Mucosa of rectum (tissue), 2 donors: ENCODE data around the gene WDR4.

ENCODE experiments used
- H3K27ac ChIP-seq, 2 donors: one replicate each; pipeline ENCODE4 v1.7.0; 2013; ENCODE audit warnings: inconsistent platforms in 2 of 2, low read depth in 2 of 2, low read length in 2 of 2
- H3K27me3 ChIP-seq, 2 donors: one replicate each; pipeline ENCODE4 v1.7.0; 2013; ENCODE audit warnings: low read length in 2 of 2; ENCODE audit not compliant: control insufficient read depth in 2 of 2, insufficient read depth in 2 of 2
- H3K36me3 ChIP-seq, 2 donors: one replicate each; pipeline ENCODE4 v1.7.0; 2013; ENCODE audit warnings: low read length in 2 of 2; ENCODE audit not compliant: control insufficient read depth in 2 of 2, insufficient read depth in 2 of 2
- H3K4me1 ChIP-seq, 2 donors: one replicate each; pipeline ENCODE4 v1.7.0; 2013; ENCODE audit warnings: low read length in 2 of 2, mild to moderate bottlenecking in 1 of 2; ENCODE audit not compliant: control insufficient read depth in 2 of 2, insufficient read depth in 2 of 2
- H3K4me3 ChIP-seq, 2 donors: one replicate each; pipeline ENCODE4 v1.7.0; 2013; ENCODE audit warnings: low read length in 2 of 2
- H3K9ac ChIP-seq, 2 donors: one replicate each; pipeline ENCODE4 v1.7.0; 2013; ENCODE audit warnings: low read length in 2 of 2, low read depth in 1 of 2, mild to moderate bottlenecking in 1 of 2
- H3K9me3 ChIP-seq, 2 donors: one replicate each; pipeline ENCODE4 v1.7.0; 2013; ENCODE audit warnings: low read length in 2 of 2; ENCODE audit not compliant: control insufficient read depth in 2 of 2
- donor health status: healthy.
- donor health status: Normal muscosa, but diverticular disease.

WDR4 gene

GRCh38 chr21:42854246-42855010 is 24.9 kb downstream of the WDR4 start:
- H3K9me3 ChIP-seq = no peaks in the 10 kb centered on the region
- H3K4me3 ChIP-seq = no peak overlapping the region
- H3K36me3 ChIP-seq = peaks cover 73 to 81% of the 10 kb centered on the region in 2 donors
- H3K27ac ChIP-seq = no peak overlapping the region
- no peaks in the 10 kb centered on the region for H3K27me3 ChIP-seq
- no peak overlapping the region for H3K9ac ChIP-seq
- H3K4me1 ChIP-seq = no peaks in the 10 kb centered on the region

GRCh38 chr21:42853621-42854020 is 25.7 kb downstream of the WDR4 start:
- H3K9ac ChIP-seq = no peak overlapping the region
- H3K36me3 ChIP-seq = peaks cover 76 to 81% of the 10 kb centered on the region in 2 donors

GRCh38 chr21:42852925-42853570 is 26.3 kb downstream of the WDR4 start:
- Histone ChIP-seq H3K9me3 (no peaks in the 10 kb centered on the region), H3K9ac (no peak overlapping the region), H3K36me3 (peaks cover 70 to 79% of the 10 kb centered on the region in 2 donors), H3K27me3 (no peaks in the 10 kb centered on the region), H3K27ac (no peak overlapping the region), H3K4me1 (no peaks in the 10 kb centered on the region), H3K4me3 (no peak overlapping the region)

More at GRCh38 chr21:42853621-42854020, 25.7 kb downstream of the WDR4 start:
- no peaks in the 10 kb centered on the region for H3K4me1 ChIP-seq
- no peaks in the 10 kb centered on the region for H3K9me3 ChIP-seq
- H3K27ac ChIP-seq = no peak overlapping the region
- H3K4me3 ChIP-seq = no peak overlapping the region
- H3K27me3 ChIP-seq = no peaks in the 10 kb centered on the region

GRCh38 chr21:42851812-42852665 is 27.3 kb downstream of the WDR4 start:
- H3K36me3 ChIP-seq = peaks cover 65 to 78% of the 10 kb centered on the region in 2 donors

GRCh38 chr21:42850866-42851391 is 28.4 kb downstream of the WDR4 start:
- H3K4me3 ChIP-seq = no peak overlapping the region
- H3K27ac ChIP-seq = no peak overlapping the region
- no peak overlapping the region for H3K9ac ChIP-seq
- H3K9me3 ChIP-seq = no peaks in the 10 kb centered on the region
- no peaks in the 10 kb centered on the region for H3K27me3 ChIP-seq
- no peaks in the 10 kb centered on the region for H3K4me1 ChIP-seq
- H3K36me3 ChIP-seq = peaks cover 61 to 76% of the 10 kb centered on the region in 2 donors

More at GRCh38 chr21:42851812-42852665, 27.3 kb downstream of the WDR4 start:
- Histone ChIP-seq H3K4me1 (no peaks in the 10 kb centered on the region), H3K4me3 (no peak overlapping the region), H3K27me3 (no peaks in the 10 kb centered on the region), H3K27ac (no peak overlapping the region), H3K9me3 (no peaks in the 10 kb centered on the region), H3K9ac (no peak overlapping the region)

GRCh38 chr21:42850463-42850862 is 28.9 kb downstream of the WDR4 start:
- H3K4me3 ChIP-seq = no peak overlapping the region
- H3K4me1 ChIP-seq = no peaks in the 10 kb centered on the region
- H3K9me3 ChIP-seq = no peaks in the 10 kb centered on the region
- H3K36me3 ChIP-seq = peaks cover 58 to 74% of the 10 kb centered on the region in 2 donors
- no peak overlapping the region for H3K27ac ChIP-seq
- no peak overlapping the region for H3K9ac ChIP-seq
- no peaks in the 10 kb centered on the region for H3K27me3 ChIP-seq

- Histone ChIP-seq H3K27me3 (no peaks in the 10 kb centered on the region), H3K9ac (no peak overlapping the region), H3K27ac (no peak overlapping the region), H3K36me3 (peaks cover 59 to 69% of the 10 kb centered on the region in 2 donors), H3K9me3 (no peaks in the 10 kb centered on the region), H3K4me1 (no peaks in the 10 kb centered on the region), H3K4me3 (no peak overlapping the region)
These were observed 29.5 kb downstream of the WDR4 start for GRCh38 chr21:42849759-42850412.

GRCh38 chr21:42848932-42849758 is 30.2 kb downstream of the WDR4 start:
- Histone ChIP-seq H3K4me1 (no peaks in the 10 kb centered on the region), H3K9ac (no peak overlapping the region), H3K27ac (no peak overlapping the region), H3K36me3 (peaks cover 54 to 66% of the 10 kb centered on the region in 2 donors), H3K9me3 (no peaks in the 10 kb centered on the region), H3K4me3 (no peak overlapping the region), H3K27me3 (no peaks in the 10 kb centered on the region)
